WTC11 (cell line): ENCODE measurements around the gene IFNA5.

ENCODE experiments used
- TF ChIP-seq, protein P1 (sequence below): fragments of 200-600 bp; IDR thresholded peaks from 2 replicates; pipeline ENCODE4 v1.8.0; 2022; ENCODE audit warnings: antibody characterized with exemption
- TF ChIP-seq, protein P2 (sequence below): sonication (generic); formaldehyde crosslinking; IDR thresholded peaks from 2 replicates; pipeline ENCODE4 v1.8.1; 2023; ENCODE audit warnings: mild to moderate bottlenecking, missing genetic modification reagents

GRCh38 chr9:21289848-21290247, 15.3 kb downstream of the IFNA5 start:
- TF ChIP-seq, protein P1, sequence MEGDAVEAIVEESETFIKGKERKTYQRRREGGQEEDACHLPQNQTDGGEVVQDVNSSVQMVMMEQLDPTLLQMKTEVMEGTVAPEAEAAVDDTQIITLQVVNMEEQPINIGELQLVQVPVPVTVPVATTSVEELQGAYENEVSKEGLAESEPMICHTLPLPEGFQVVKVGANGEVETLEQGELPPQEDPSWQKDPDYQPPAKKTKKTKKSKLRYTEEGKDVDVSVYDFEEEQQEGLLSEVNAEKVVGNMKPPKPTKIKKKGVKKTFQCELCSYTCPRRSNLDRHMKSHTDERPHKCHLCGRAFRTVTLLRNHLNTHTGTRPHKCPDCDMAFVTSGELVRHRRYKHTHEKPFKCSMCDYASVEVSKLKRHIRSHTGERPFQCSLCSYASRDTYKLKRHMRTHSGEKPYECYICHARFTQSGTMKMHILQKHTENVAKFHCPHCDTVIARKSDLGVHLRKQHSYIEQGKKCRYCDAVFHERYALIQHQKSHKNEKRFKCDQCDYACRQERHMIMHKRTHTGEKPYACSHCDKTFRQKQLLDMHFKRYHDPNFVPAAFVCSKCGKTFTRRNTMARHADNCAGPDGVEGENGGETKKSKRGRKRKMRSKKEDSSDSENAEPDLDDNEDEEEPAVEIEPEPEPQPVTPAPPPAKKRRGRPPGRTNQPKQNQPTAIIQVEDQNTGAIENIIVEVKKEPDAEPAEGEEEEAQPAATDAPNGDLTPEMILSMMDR, result no peak
- TF ChIP-seq, protein P2, sequence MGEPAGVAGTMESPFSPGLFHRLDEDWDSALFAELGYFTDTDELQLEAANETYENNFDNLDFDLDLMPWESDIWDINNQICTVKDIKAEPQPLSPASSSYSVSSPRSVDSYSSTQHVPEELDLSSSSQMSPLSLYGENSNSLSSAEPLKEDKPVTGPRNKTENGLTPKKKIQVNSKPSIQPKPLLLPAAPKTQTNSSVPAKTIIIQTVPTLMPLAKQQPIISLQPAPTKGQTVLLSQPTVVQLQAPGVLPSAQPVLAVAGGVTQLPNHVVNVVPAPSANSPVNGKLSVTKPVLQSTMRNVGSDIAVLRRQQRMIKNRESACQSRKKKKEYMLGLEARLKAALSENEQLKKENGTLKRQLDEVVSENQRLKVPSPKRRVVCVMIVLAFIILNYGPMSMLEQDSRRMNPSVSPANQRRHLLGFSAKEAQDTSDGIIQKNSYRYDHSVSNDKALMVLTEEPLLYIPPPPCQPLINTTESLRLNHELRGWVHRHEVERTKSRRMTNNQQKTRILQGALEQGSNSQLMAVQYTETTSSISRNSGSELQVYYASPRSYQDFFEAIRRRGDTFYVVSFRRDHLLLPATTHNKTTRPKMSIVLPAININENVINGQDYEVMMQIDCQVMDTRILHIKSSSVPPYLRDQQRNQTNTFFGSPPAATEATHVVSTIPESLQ, result no peak
